ENCODE results near the gene AFG1L. TPM values are rescaled to one million over a fixed set of nuclear protein-coding genes. Genes with fewer than 3 reads are reported as not detected.
"Not testable (repeated sequence)": the region's sequence is repeated elsewhere in the genome, so short reads cannot be mapped to it uniquely, and the experiment has no call there.

AFG1L gene
- total and polyA plus RNA-seq, 2 donors: 3.9 to 9.8 TPM

DNA sequence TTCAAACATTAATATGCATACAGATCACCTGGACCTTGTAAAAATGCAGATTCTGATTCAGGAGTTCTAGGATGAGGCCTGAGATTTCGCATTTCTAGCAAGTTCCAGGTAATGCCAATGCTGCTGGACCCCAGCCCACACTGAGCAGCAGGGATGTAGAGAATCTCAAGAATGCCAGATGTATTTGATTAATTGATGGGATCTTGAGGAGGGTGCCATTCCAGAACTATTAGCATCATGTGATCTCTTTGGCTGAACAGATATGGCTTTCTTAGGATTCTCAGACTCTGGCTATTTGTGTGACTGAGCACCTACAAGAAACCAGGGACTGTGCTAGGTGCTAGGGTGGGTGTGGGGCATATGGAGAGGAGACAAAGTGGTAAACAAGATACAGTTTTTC is 17.6 kb upstream of the AFG1L start:
- no peaks in the 10 kb centered on the region for H3K9me3 ChIP-seq (ENCODE audit: control insufficient read depth in 2 of 2, insufficient read depth in 1 of 2, low read length in 1 of 2)
- WGBS: 93% methylated on average over 1 of the region's 1 CpG
- H3K4me1 ChIP-seq (ENCODE audit: control insufficient read depth in 2 of 2, insufficient read depth in 2 of 2, low read length in 2 of 2): no peaks in the 10 kb centered on the region
- H3K27ac ChIP-seq (ENCODE audit: low read depth in 1 of 2, low read length in 1 of 2): no peak overlapping the region
- H3K27me3 ChIP-seq (ENCODE audit: control insufficient read depth in 2 of 2, insufficient read depth in 1 of 2, low read length in 1 of 2): no peaks in the 10 kb centered on the region
- H3K36me3 ChIP-seq (ENCODE audit: control insufficient read depth in 2 of 2, insufficient read depth in 2 of 2, low read length in 1 of 2): no peaks in the 10 kb centered on the region
- DNase-seq (ENCODE audit: low read depth in 6 of 9, low spot score in 9 of 9): no peak
- H3K4me3 ChIP-seq (ENCODE audit: low read length in 2 of 2): no peak overlapping the region

- Histone ChIP-seq H3K9me3 (ENCODE audit: control insufficient read depth in 2 of 2, insufficient read depth in 1 of 2, low read length in 1 of 2) (no peaks in the 10 kb centered on the region), H3K27ac (ENCODE audit: low read depth in 1 of 2, low read length in 1 of 2) (no peak overlapping the region), H3K4me3 (ENCODE audit: low read length in 2 of 2) (no peak overlapping the region), H3K27me3 (ENCODE audit: control insufficient read depth in 2 of 2, insufficient read depth in 1 of 2, low read length in 1 of 2) (no peaks in the 10 kb centered on the region), H3K4me1 (ENCODE audit: control insufficient read depth in 2 of 2, insufficient read depth in 2 of 2, low read length in 2 of 2) (no peaks in the 10 kb centered on the region), H3K36me3 (ENCODE audit: control insufficient read depth in 2 of 2, insufficient read depth in 2 of 2, low read length in 1 of 2) (no peaks in the 10 kb centered on the region)
- no peak for DNase-seq (ENCODE audit: low read depth in 6 of 9, low spot score in 9 of 9)
- WGBS: 94% methylated on average over 4 of the region's 4 CpGs
Measured at GRCh38 chr6:108277831-108278230, 17.0 kb upstream of the AFG1L start.

- DNase-seq (ENCODE audit: low read depth in 6 of 9, low spot score in 9 of 9): no peak
- no peaks in the 10 kb centered on the region for H3K4me1 ChIP-seq (ENCODE audit: control insufficient read depth in 2 of 2, insufficient read depth in 2 of 2, low read length in 2 of 2)
- no peak overlapping the region for H3K4me3 ChIP-seq (ENCODE audit: low read length in 2 of 2)
- no peak overlapping the region for H3K27ac ChIP-seq (ENCODE audit: low read depth in 1 of 2, low read length in 1 of 2)
- H3K9me3 ChIP-seq (ENCODE audit: control insufficient read depth in 2 of 2, insufficient read depth in 1 of 2, low read length in 1 of 2): no peaks in the 10 kb centered on the region
- no peaks in the 10 kb centered on the region for H3K27me3 ChIP-seq (ENCODE audit: control insufficient read depth in 2 of 2, insufficient read depth in 1 of 2, low read length in 1 of 2)
- H3K36me3 ChIP-seq (ENCODE audit: control insufficient read depth in 2 of 2, insufficient read depth in 2 of 2, low read length in 1 of 2): no peaks in the 10 kb centered on the region
Measured at GRCh38 chr6:108285381-108285780, 9.5 kb upstream of the AFG1L start.

DNA sequence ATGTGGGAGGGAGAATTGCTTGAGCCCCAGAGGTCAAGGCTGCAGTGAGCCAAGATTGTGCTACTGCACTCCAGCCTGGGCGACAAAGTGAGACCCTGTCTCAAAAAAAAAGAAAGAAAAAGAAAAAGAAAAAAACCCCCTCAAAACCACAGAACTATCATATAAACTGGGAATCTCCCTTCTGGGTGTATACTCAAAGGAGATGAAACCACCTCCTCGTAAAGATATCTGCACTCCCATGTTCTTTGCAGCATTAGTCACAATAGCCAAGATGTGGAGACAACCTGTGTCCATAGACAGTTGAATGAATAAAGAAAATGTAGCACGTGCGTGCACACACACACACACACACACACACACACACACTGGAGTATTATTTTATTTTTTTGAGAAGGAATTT is 8.5 kb upstream of the AFG1L start:
- Histone ChIP-seq H3K9me3 (ENCODE audit: control insufficient read depth in 2 of 2, insufficient read depth in 1 of 2, low read length in 1 of 2) (no peaks in the 10 kb centered on the region), H3K4me1 (ENCODE audit: control insufficient read depth in 2 of 2, insufficient read depth in 2 of 2, low read length in 2 of 2) (no peaks in the 10 kb centered on the region), H3K4me3 (ENCODE audit: low read length in 2 of 2) (no peak overlapping the region), H3K36me3 (ENCODE audit: control insufficient read depth in 2 of 2, insufficient read depth in 2 of 2, low read length in 1 of 2) (no peaks in the 10 kb centered on the region), H3K27ac (ENCODE audit: low read depth in 1 of 2, low read length in 1 of 2) (no peak overlapping the region), H3K27me3 (ENCODE audit: control insufficient read depth in 2 of 2, insufficient read depth in 1 of 2, low read length in 1 of 2) (no peaks in the 10 kb centered on the region)
- WGBS: 94% methylated on average over 4 of the region's 4 CpGs
- no peak for DNase-seq (ENCODE audit: low read depth in 6 of 9, low spot score in 9 of 9)

DNA sequence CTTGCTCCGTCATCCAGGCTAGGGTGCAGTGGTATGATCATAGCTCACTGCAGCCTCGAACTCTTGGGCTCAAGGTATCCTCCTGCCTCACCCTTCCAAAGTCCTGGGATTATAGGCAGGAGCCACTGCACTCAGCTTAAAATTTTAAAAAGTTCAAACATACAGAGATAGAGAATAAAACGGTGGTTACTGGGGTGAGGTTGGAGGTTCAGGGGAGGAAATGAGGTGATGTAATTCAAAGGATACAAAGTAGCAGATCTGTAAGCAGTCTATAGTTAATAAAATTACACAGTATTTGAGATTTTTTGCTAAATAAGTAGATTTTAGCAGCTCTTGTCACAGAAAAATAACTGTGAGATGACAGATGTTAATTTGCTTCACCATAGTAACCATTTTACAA is 7.5 kb upstream of the AFG1L start:
- no peak for DNase-seq (ENCODE audit: low read depth in 6 of 9, low spot score in 9 of 9)
- Histone ChIP-seq H3K27ac (ENCODE audit: low read depth in 1 of 2, low read length in 1 of 2) (no peak overlapping the region), H3K4me3 (ENCODE audit: low read length in 2 of 2) (no peak overlapping the region), H3K27me3 (ENCODE audit: control insufficient read depth in 2 of 2, insufficient read depth in 1 of 2, low read length in 1 of 2) (no peaks in the 10 kb centered on the region), H3K4me1 (ENCODE audit: control insufficient read depth in 2 of 2, insufficient read depth in 2 of 2, low read length in 2 of 2) (no peaks in the 10 kb centered on the region), H3K36me3 (ENCODE audit: control insufficient read depth in 2 of 2, insufficient read depth in 2 of 2, low read length in 1 of 2) (no peaks in the 10 kb centered on the region), H3K9me3 (ENCODE audit: control insufficient read depth in 2 of 2, insufficient read depth in 1 of 2, low read length in 1 of 2) (no peaks in the 10 kb centered on the region)
- WGBS: 74% methylated on average over 3 of the region's 3 CpGs

DNA sequence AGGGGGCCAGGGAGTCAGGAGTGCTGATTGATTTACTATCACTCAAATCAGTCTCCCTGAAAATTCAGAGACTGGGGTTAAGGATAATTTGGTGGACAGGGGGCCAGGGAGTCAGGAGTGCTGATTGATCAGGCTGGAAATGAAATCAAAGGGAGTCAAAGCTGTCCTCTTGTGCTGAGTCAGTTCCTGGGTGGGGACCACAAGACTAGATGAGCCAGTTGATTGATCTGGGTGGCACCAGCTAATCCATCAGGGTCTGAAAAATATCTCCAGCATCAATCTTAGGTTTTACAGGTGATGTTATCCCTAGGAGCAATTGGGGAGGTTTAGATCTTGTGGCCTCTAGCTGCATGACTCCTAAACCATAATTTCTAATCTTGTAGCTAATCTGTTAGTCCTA is 6.1 kb upstream of the AFG1L start:
- no peaks in the 10 kb centered on the region for H3K4me1 ChIP-seq (ENCODE audit: control insufficient read depth in 2 of 2, insufficient read depth in 2 of 2, low read length in 2 of 2)
- no peak for DNase-seq (ENCODE audit: low read depth in 6 of 9, low spot score in 9 of 9)
- no peak overlapping the region for H3K4me3 ChIP-seq (ENCODE audit: low read length in 2 of 2)
- no peaks in the 10 kb centered on the region for H3K9me3 ChIP-seq (ENCODE audit: control insufficient read depth in 2 of 2, insufficient read depth in 1 of 2, low read length in 1 of 2)
- H3K27me3 ChIP-seq (ENCODE audit: control insufficient read depth in 2 of 2, insufficient read depth in 1 of 2, low read length in 1 of 2): no peaks in the 10 kb centered on the region
- no peak overlapping the region for H3K27ac ChIP-seq (ENCODE audit: low read depth in 1 of 2, low read length in 1 of 2)
- no peaks in the 10 kb centered on the region for H3K36me3 ChIP-seq (ENCODE audit: control insufficient read depth in 2 of 2, insufficient read depth in 2 of 2, low read length in 1 of 2)

- Histone ChIP-seq H3K4me3 (ENCODE audit: low read length in 2 of 2) (no peak overlapping the region), H3K9me3 (ENCODE audit: control insufficient read depth in 2 of 2, insufficient read depth in 1 of 2, low read length in 1 of 2) (no peaks in the 10 kb centered on the region), H3K27me3 (ENCODE audit: control insufficient read depth in 2 of 2, insufficient read depth in 1 of 2, low read length in 1 of 2) (no peaks in the 10 kb centered on the region), H3K36me3 (ENCODE audit: control insufficient read depth in 2 of 2, insufficient read depth in 2 of 2, low read length in 1 of 2) (no peaks in the 10 kb centered on the region), H3K27ac (ENCODE audit: low read depth in 1 of 2, low read length in 1 of 2) (no peak overlapping the region), H3K4me1 (ENCODE audit: control insufficient read depth in 2 of 2, insufficient read depth in 2 of 2, low read length in 2 of 2) (peaks cover 5 to 10% of the 10 kb centered on the region in 2 donors)
- WGBS: 96% methylated on average over 4 of the region's 4 CpGs
- DNase-seq (ENCODE audit: low read depth in 6 of 9, low spot score in 9 of 9): no peak
Measured at GRCh38 chr6:108291091-108291490, 3.8 kb upstream of the AFG1L start.

GRCh38 chr6:108292561-108292960 is 2.3 kb upstream of the AFG1L start:
- DNase-seq (ENCODE audit: low read depth in 6 of 9, low spot score in 9 of 9); H3K4me3 ChIP-seq (ENCODE audit: low read length in 2 of 2); H3K9me3 ChIP-seq (ENCODE audit: control insufficient read depth in 2 of 2, insufficient read depth in 1 of 2, low read length in 1 of 2); H3K27me3 ChIP-seq (ENCODE audit: control insufficient read depth in 2 of 2, insufficient read depth in 1 of 2, low read length in 1 of 2); H3K36me3 ChIP-seq (ENCODE audit: control insufficient read depth in 2 of 2, insufficient read depth in 2 of 2, low read length in 1 of 2); H3K27ac ChIP-seq (ENCODE audit: low read depth in 1 of 2, low read length in 1 of 2): not testable (repeated sequence)
- peaks cover 5 to 10% of the 10 kb centered on the region in 2 donors for H3K4me1 ChIP-seq (ENCODE audit: control insufficient read depth in 2 of 2, insufficient read depth in 2 of 2, low read length in 2 of 2)
- 95% methylated on average over 3 of the region's 3 CpGs for WGBS

- no peaks in the 10 kb centered on the region for H3K9me3 ChIP-seq (ENCODE audit: control insufficient read depth in 2 of 2, insufficient read depth in 1 of 2, low read length in 1 of 2)
- DNase-seq (ENCODE audit: low read depth in 6 of 9, low spot score in 9 of 9): no peak
- H3K36me3 ChIP-seq (ENCODE audit: control insufficient read depth in 2 of 2, insufficient read depth in 2 of 2, low read length in 1 of 2): no peaks in the 10 kb centered on the region
- no peaks in the 10 kb centered on the region for H3K27me3 ChIP-seq (ENCODE audit: control insufficient read depth in 2 of 2, insufficient read depth in 1 of 2, low read length in 1 of 2)
- H3K27ac ChIP-seq (ENCODE audit: low read depth in 1 of 2, low read length in 1 of 2): no peak overlapping the region
- 95% methylated on average over 19 of the region's 19 CpGs for WGBS
- peak overlapping the region in 1 of 2 donors; percentile 95 for H3K4me3 ChIP-seq (ENCODE audit: low read length in 2 of 2)
- peaks cover 5 to 10% of the 10 kb centered on the region in 2 donors for H3K4me1 ChIP-seq (ENCODE audit: control insufficient read depth in 2 of 2, insufficient read depth in 2 of 2, low read length in 2 of 2)
Measured at GRCh38 chr6:108293527-108294296, 1.1 kb upstream of the AFG1L start.
